HepG2 (cell line): ENCODE measurements around the gene PRR14. TPM values are rescaled to one million over a fixed set of nuclear protein-coding genes. Genes with fewer than 3 reads are reported as not detected.
A peak's percentile ranks its signal among the peaks of the same experiment; 100 is the strongest.

ENCODE experiments used
- CBX2 ChIP-seq, 2 experiments: fragments of 200-600 bp in 1 of 2; sonication (generic); formaldehyde crosslinking in 1 of 2; IDR thresholded peaks; 2 replicates each; pipeline versions ENCODE4 v1.7.0 to v1.8.1; 2018 to 2022; ENCODE audit warnings: low read depth in 2 of 2, low read length in 1 of 2, mild to moderate bottlenecking in 1 of 2, missing genetic modification reagents in 1 of 2
- FOXA3 ChIP-seq: IDR thresholded peaks from 2 replicates; pipeline ENCODE4 v1.6.1; 2016; ENCODE audit warnings: missing genetic modification reagents, missing compliant biosample characterization
- GABPB1 ChIP-seq: IDR thresholded peaks from 2 replicates; pipeline ENCODE4 v1.6.1; 2016; ENCODE audit warnings: mild to moderate bottlenecking, missing genetic modification reagents, moderate library complexity, missing compliant biosample characterization
- HNRNPH1 ChIP-seq: fragments of 200-400 bp; formaldehyde crosslinking; optimal IDR thresholded peaks from 2 replicates; pipeline ENCODE3; 2017; ENCODE audit warnings: mild to moderate bottlenecking, low read depth, low read length
- MZF1 ChIP-seq: sonication (generic); formaldehyde crosslinking; IDR thresholded peaks from 2 replicates; pipeline ENCODE4 v1.8.1; 2023; ENCODE audit warnings: mild to moderate bottlenecking, missing genetic modification reagents, borderline replicate concordance
- NFE2 ChIP-seq: sonication (generic); formaldehyde crosslinking; IDR thresholded peaks from 2 replicates; pipeline ENCODE4 v1.4.0; 2020; ENCODE audit warnings: missing genetic modification reagents
- SALL2 ChIP-seq: sonication (generic); formaldehyde crosslinking; IDR thresholded peaks from 2 replicates; pipeline ENCODE4 v1.8.1; 2023; ENCODE audit warnings: mild to moderate bottlenecking, missing genetic modification reagents, inconsistent platforms
- SP140L ChIP-seq: sonication (generic); formaldehyde crosslinking; IDR thresholded peaks from 2 replicates; pipeline ENCODE4 v1.4.0; 2020; ENCODE audit warnings: missing genetic modification reagents, borderline replicate concordance
- ZNF121 ChIP-seq: sonication (generic); formaldehyde crosslinking; IDR thresholded peaks from 2 replicates; pipeline ENCODE4 v1.5.0; 2020; ENCODE audit warnings: mild to moderate bottlenecking, missing genetic modification reagents
- polyA plus RNA-seq, 8 experiments: library from polyadenylated mRNA; depleted of rRNA in 3 of 8; stranded (reverse) in 7 of 8; unstranded in 1 of 8; fragments of >200 nt; fragmentation: Illumina TruSeq in 4 of 8; extraction: Trizol in 4 of 8; gene quantifications; 2 replicates each; pipeline versions ENCODE4 v1.2.1 to v1.2.3, GENCODE V29; 2011 to 2016; ENCODE audit warnings: low read depth in 4 of 8, missing spikeins in 1 of 8, mixed read lengths in 1 of 8; ENCODE audit not compliant: insufficient read depth in 1 of 8
- total RNA-seq, 5 experiments: library from RNA; depleted of rRNA; stranded (reverse); fragments of >200 nt; fragmentation: Illumina TruSeq; extraction: Trizol; gene quantifications; 2 replicates each; pipeline ENCODE4 v1.2.3, GENCODE V29; 2016; ENCODE audit warnings: low read depth in 1 of 5
- TF ChIP-seq, protein P1 (sequence below): sonication (generic); formaldehyde crosslinking; IDR thresholded peaks from 2 replicates; pipeline ENCODE4 v1.4.0; 2020; ENCODE audit warnings: missing genetic modification reagents
- TF ChIP-seq, protein P2 (sequence below): sonication (generic); formaldehyde crosslinking; IDR thresholded peaks from 2 replicates; pipeline ENCODE4 v1.4.0; 2020; ENCODE audit warnings: mild to moderate bottlenecking, missing genetic modification reagents, borderline replicate concordance
- TF ChIP-seq, protein P3 (sequence below): IDR thresholded peaks from 2 replicates; pipeline ENCODE4 v1.6.1; 2016; ENCODE audit warnings: low read depth, borderline replicate concordance
- TF ChIP-seq, protein P4 (sequence below): sonication (generic); formaldehyde crosslinking; IDR thresholded peaks from 2 replicates; pipeline ENCODE4 v1.8.0; 2022; ENCODE audit warnings: missing genetic modification reagents, mild to moderate bottlenecking, moderate library complexity, borderline replicate concordance
- TF ChIP-seq, protein P5 (sequence below): IDR thresholded peaks from 2 replicates; pipeline ENCODE4 v1.6.1; 2016

Gene PRR14
- total and polyA plus RNA-seq, 2 of the 13 experiments (the other 11 are each of a cell fraction or from before 2014, with no cell fraction given), result 8.4 to 11.0 TPM

DNA sequence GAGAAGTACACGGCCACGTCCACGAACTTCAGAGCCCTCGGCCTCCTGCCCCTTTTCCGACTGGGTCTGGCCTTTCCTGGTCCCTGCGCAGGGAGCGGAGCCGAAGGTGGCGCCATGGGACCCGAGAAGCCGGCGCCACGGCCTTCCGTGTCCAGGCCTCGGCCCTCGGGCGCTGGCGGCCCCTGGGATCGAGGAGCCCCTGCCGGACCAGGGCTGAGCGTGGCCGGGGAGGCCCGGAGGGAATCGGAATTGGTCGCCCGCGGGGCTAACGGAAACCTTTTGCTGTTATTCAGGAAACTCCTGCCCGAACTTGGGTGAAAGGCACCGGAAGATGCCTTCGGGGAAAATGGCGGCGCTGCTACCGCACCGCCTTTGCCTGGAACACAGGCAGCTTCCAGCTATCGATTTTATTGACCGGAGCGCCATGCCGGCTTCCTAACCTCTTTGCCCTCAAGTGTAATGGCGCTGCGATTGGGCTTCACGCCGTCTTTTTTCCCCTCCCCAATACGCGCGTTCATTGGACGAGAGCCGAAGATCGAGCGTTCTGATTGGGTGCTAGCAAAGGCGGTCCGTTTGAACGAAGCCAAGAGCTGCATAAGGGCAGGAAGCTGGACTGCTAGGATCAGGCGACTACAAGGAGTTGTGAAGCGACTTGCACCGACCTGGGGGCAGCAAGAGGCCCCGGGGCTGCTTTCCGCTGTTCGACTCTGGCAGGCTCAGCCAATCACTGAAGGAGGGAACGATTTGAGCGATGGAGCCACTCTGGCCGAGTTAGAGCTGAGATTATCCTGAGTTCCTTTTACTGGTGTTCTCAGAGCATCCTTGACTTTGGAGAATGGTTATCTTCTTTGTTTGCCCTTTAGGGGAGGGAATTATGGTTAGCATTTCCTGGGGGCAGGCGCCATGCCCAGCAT, 40.6 kb upstream of the PRR14 start, which contains the start of gene ZNF689 (continued):
- TF ChIP-seq, protein P1, sequence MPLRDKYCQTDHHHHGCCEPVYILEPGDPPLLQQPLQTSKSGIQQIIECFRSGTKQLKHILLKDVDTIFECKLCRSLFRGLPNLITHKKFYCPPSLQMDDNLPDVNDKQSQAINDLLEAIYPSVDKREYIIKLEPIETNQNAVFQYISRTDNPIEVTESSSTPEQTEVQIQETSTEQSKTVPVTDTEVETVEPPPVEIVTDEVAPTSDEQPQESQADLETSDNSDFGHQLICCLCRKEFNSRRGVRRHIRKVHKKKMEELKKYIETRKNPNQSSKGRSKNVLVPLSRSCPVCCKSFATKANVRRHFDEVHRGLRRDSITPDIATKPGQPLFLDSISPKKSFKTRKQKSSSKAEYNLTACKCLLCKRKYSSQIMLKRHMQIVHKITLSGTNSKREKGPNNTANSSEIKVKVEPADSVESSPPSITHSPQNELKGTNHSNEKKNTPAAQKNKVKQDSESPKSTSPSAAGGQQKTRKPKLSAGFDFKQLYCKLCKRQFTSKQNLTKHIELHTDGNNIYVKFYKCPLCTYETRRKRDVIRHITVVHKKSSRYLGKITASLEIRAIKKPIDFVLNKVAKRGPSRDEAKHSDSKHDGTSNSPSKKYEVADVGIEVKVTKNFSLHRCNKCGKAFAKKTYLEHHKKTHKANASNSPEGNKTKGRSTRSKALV, result peak; percentile 85; the same call in 1 of the 2 replicates
- no peak for TF ChIP-seq NFE2 (CRISPR knock-in tag)
- peak; percentile 44; the same call in 1 of the 2 replicates for TF ChIP-seq ZNF121 (CRISPR knock-in tag)
- TF ChIP-seq SP140L (CRISPR knock-in tag), result peak; percentile 82; the same call in 1 of the 2 replicates
- no peak for TF ChIP-seq MZF1 (CRISPR knock-in tag)
- TF ChIP-seq CBX2 (IDR thresholded peaks at IDR 0.05; ENCODE audit: low read depth, low read length), result no peak
- TF ChIP-seq CBX2 (CRISPR knock-in tag; IDR thresholded peaks at IDR 0.05; ENCODE audit: low read depth), result no peak; the same call in 1 of the 2 replicates
- peak; percentile 91 for TF ChIP-seq GABPB1 (CRISPR knock-in tag)
- TF ChIP-seq SALL2 (CRISPR knock-in tag), result 0 out of 2 replicates have a peak, but pooled peaks have one; percentile 47
- TF ChIP-seq, protein P2, sequence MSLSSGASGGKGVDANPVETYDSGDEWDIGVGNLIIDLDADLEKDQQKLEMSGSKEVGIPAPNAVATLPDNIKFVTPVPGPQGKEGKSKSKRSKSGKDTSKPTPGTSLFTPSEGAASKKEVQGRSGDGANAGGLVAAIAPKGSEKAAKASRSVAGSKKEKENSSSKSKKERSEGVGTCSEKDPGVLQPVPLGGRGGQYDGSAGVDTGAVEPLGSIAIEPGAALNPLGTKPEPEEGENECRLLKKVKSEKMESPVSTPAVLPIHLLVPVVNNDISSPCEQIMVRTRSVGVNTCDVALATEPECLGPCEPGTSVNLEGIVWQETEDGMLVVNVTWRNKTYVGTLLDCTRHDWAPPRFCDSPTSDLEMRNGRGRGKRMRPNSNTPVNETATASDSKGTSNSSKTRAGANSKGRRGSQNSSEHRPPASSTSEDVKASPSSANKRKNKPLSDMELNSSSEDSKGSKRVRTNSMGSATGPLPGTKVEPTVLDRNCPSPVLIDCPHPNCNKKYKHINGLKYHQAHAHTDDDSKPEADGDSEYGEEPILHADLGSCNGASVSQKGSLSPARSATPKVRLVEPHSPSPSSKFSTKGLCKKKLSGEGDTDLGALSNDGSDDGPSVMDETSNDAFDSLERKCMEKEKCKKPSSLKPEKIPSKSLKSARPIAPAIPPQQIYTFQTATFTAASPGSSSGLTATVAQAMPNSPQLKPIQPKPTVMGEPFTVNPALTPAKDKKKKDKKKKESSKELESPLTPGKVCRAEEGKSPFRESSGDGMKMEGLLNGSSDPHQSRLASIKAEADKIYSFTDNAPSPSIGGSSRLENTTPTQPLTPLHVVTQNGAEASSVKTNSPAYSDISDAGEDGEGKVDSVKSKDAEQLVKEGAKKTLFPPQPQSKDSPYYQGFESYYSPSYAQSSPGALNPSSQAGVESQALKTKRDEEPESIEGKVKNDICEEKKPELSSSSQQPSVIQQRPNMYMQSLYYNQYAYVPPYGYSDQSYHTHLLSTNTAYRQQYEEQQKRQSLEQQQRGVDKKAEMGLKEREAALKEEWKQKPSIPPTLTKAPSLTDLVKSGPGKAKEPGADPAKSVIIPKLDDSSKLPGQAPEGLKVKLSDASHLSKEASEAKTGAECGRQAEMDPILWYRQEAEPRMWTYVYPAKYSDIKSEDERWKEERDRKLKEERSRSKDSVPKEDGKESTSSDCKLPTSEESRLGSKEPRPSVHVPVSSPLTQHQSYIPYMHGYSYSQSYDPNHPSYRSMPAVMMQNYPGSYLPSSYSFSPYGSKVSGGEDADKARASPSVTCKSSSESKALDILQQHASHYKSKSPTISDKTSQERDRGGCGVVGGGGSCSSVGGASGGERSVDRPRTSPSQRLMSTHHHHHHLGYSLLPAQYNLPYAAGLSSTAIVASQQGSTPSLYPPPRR (CRISPR knock-in tag), result peak; percentile 57; the same call in 1 of the 2 replicates
- TF ChIP-seq, protein P3, sequence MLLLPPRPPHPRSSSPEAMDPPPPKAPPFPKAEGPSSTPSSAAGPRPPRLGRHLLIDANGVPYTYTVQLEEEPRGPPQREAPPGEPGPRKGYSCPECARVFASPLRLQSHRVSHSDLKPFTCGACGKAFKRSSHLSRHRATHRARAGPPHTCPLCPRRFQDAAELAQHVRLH, result peak; percentile 90
- TF ChIP-seq FOXA3, result peak; percentile 45
- TF ChIP-seq, protein P4, sequence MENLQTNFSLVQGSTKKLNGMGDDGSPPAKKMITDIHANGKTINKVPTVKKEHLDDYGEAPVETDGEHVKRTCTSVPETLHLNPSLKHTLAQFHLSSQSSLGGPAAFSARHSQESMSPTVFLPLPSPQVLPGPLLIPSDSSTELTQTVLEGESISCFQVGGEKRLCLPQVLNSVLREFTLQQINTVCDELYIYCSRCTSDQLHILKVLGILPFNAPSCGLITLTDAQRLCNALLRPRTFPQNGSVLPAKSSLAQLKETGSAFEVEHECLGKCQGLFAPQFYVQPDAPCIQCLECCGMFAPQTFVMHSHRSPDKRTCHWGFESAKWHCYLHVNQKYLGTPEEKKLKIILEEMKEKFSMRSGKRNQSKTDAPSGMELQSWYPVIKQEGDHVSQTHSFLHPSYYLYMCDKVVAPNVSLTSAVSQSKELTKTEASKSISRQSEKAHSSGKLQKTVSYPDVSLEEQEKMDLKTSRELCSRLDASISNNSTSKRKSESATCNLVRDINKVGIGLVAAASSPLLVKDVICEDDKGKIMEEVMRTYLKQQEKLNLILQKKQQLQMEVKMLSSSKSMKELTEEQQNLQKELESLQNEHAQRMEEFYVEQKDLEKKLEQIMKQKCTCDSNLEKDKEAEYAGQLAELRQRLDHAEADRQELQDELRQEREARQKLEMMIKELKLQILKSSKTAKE (CRISPR knock-in tag), result no peak; the same call in 1 of the 2 replicates
- TF ChIP-seq HNRNPH1, result no peak
- TF ChIP-seq, protein P5, sequence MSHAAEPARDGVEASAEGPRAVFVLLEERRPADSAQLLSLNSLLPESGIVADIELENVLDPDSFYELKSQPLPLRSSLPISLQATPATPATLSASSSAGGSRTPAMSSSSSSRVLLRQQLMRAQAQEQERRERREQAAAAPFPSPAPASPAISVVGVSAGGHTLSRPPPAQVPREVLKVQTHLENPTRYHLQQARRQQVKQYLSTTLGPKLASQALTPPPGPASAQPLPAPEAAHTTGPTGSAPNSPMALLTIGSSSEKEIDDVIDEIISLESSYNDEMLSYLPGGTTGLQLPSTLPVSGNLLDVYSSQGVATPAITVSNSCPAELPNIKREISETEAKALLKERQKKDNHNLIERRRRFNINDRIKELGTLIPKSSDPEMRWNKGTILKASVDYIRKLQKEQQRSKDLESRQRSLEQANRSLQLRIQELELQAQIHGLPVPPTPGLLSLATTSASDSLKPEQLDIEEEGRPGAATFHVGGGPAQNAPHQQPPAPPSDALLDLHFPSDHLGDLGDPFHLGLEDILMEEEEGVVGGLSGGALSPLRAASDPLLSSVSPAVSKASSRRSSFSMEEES (CRISPR knock-in tag), result peak; percentile 55; the same call in 1 of the 2 replicates
